ENCODE results near the gene PRKCD. TPM values are rescaled to one million over a fixed set of nuclear protein-coding genes. Genes with fewer than 3 reads are reported as not detected.

The PRKCD gene
- total RNA-seq, 1 donor from 2014 or later, result 5.4 TPM

DNA sequence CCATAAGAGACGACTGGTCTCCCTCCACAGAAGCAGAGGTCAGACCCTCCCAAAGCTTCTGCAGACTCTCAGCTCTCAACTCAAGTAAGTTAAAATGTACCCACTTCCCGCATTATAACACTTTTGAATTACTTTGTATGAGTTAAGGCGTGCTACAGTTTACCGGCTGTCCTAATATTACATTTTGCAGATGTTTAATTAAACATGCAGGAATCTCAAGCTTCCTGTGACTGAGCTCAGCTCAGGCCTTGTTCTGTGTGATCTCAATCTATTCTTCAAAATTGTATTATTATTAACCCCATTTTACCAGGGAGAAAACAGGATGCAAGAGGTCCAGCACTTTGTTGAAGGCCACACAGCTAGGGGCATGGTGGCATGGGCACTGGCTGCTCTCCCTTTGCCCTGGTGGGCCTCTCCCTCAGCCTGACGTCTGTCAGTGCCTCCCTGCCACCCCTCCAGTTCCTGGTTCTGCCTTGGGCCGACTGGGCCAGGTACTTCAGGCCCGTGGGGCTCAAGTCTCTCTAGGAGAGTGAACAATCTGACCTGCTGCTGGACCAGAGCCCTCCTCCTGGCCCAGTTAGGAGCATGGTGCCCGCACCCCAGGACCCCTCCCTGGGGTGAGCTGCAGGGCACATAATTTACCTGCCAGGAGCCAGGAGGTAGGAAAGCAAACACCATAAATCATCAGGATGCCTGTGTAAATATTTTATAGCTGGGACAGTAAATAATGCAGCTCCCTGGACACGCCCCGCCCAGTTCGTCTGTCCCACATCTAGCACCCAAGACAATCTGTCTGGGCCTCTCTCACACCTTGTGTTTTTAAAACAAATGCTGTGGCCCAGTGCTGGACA lies 15.9 kb upstream of the PRKCD start:
- no peaks in the 10 kb centered on the region for H3K36me3 Mint-ChIP-seq (ENCODE audit: unreplicated experiment)
- DNase-seq, result no peak
- peaks cover 3% of the 10 kb centered on the region for H3K4me1 Mint-ChIP-seq (ENCODE audit: low read depth, unreplicated experiment)
- H3K9me3 Mint-ChIP-seq (ENCODE audit: unreplicated experiment), result peaks cover 1% of the 10 kb centered on the region
- H3K4me3 Mint-ChIP-seq (ENCODE audit: unreplicated experiment), result no peak overlapping the region
- no peak overlapping the region for H3K27ac Mint-ChIP-seq (ENCODE audit: unreplicated experiment)
- peaks cover 6% of the 10 kb centered on the region for H3K27me3 Mint-ChIP-seq (ENCODE audit: unreplicated experiment)
- TF ChIP-seq, protein P1, sequence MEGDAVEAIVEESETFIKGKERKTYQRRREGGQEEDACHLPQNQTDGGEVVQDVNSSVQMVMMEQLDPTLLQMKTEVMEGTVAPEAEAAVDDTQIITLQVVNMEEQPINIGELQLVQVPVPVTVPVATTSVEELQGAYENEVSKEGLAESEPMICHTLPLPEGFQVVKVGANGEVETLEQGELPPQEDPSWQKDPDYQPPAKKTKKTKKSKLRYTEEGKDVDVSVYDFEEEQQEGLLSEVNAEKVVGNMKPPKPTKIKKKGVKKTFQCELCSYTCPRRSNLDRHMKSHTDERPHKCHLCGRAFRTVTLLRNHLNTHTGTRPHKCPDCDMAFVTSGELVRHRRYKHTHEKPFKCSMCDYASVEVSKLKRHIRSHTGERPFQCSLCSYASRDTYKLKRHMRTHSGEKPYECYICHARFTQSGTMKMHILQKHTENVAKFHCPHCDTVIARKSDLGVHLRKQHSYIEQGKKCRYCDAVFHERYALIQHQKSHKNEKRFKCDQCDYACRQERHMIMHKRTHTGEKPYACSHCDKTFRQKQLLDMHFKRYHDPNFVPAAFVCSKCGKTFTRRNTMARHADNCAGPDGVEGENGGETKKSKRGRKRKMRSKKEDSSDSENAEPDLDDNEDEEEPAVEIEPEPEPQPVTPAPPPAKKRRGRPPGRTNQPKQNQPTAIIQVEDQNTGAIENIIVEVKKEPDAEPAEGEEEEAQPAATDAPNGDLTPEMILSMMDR (IDR thresholded peaks at IDR 0.05; ENCODE audit: partially characterized antibody, unreplicated experiment), result no peak

DNA sequence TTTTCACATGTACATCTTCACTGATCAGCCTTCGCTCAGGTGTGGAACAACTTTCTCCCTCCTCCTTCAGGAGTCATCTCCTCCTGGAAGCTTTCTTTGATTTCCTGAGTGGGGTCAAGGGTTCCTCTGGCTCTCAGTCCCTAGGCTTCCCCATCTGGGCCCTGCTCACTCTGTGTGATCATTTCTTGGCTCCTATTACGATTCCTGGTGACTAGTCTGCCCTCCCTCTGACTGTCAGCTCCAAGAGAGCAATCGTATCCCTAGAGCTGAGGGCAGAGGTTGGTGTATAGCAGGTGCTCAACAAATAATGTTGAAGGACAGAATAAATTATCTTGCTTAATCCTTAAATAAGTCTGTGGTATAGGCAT lies 15.3 kb upstream of the PRKCD start:
- Mint-ChIP-seq H3K27me3 (ENCODE audit: unreplicated experiment) (peaks cover 5% of the 10 kb centered on the region), H3K4me1 (ENCODE audit: low read depth, unreplicated experiment) (peaks cover 3% of the 10 kb centered on the region), H3K36me3 (ENCODE audit: unreplicated experiment) (no peaks in the 10 kb centered on the region), H3K27ac (ENCODE audit: unreplicated experiment) (no peak overlapping the region), H3K9me3 (ENCODE audit: unreplicated experiment) (peaks cover 3% of the 10 kb centered on the region), H3K4me3 (ENCODE audit: unreplicated experiment) (no peak overlapping the region)
- no peak for DNase-seq
- TF ChIP-seq, protein P1 (IDR thresholded peaks at IDR 0.05; ENCODE audit: partially characterized antibody, unreplicated experiment), result no peak

DNA sequence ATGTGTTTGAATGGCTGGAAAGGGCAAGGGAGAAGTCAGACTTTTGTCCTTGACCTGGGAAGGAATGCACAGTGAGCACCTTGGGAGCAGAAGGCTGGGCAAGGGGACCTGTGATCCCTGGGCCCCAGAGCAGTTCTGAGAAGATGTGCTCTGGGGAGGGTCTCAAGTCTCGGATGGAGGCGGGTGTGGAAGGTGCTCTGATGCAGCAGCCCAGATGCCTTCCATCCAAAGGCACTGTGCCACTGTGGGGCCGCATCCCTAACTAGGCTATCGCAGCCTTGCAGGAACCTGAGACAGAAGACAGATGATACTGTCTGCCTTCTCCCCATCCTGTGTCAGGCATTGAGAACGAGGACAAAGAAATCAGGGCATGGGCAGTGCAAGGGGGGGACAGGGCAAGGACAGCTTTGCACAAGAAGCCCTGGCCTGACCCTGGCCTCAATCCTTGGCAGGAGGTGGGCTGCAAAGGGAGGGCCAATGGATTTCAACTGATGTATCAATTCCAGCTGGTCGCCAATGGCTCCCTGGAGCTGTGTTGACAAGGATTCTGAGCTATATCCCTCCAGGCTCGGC lies 14.6 kb upstream of the PRKCD start:
- no peaks in the 10 kb centered on the region for H3K36me3 Mint-ChIP-seq (ENCODE audit: unreplicated experiment)
- peaks cover 3% of the 10 kb centered on the region for H3K4me1 Mint-ChIP-seq (ENCODE audit: low read depth, unreplicated experiment)
- no peak overlapping the region for H3K4me3 Mint-ChIP-seq (ENCODE audit: unreplicated experiment)
- TF ChIP-seq, protein P1 (IDR thresholded peaks at IDR 0.05; ENCODE audit: partially characterized antibody, unreplicated experiment), result no peak
- no peak overlapping the region for H3K27ac Mint-ChIP-seq (ENCODE audit: unreplicated experiment)
- peaks cover 5% of the 10 kb centered on the region for H3K27me3 Mint-ChIP-seq (ENCODE audit: unreplicated experiment)
- DNase-seq, result no peak
- H3K9me3 Mint-ChIP-seq (ENCODE audit: unreplicated experiment), result peaks cover 3% of the 10 kb centered on the region

DNA sequence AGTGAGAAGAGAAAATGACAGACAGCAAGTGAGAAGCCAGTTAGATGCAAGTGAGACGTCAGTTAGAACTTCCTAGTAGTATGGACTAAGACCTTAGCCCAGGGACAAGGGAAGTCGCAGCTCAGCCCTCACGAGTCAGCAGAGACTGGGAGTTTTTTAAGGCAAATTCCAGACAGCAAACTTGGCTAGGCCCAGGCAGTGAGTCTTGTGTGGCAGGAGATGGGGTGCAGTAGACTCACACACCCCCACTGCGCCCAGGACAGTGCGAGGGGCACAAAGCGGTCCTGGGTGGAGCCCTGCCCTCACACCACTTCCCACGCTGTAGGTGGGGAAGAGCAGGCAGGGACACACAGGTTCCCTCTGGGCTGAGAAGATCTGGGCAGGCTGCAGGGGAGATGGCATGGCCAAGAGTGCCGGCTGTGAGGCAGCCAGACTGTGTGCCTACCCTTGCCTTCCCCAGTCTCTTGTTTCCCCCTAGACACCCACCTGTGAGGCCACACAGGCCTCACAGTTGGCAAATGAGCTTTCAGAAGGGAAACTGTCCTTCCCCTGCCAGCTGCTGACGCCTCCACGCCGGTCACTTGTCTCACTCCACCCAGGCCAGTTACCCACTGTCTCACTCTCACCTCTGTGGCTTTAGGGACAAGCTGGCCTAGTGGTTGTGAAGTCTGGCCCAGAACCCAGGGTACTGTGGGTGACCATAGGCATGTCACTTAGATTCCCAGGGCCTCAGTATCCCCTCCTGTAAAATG lies 13.7 kb upstream of the PRKCD start:
- Mint-ChIP-seq H3K4me3 (ENCODE audit: unreplicated experiment) (no peak overlapping the region), H3K9me3 (ENCODE audit: unreplicated experiment) (peaks cover 3% of the 10 kb centered on the region), H3K36me3 (ENCODE audit: unreplicated experiment) (no peaks in the 10 kb centered on the region), H3K4me1 (ENCODE audit: low read depth, unreplicated experiment) (peaks cover 3% of the 10 kb centered on the region), H3K27me3 (ENCODE audit: unreplicated experiment) (peaks cover 3% of the 10 kb centered on the region), H3K27ac (ENCODE audit: unreplicated experiment) (no peak overlapping the region)
- no peak for DNase-seq
- TF ChIP-seq, protein P1 (IDR thresholded peaks at IDR 0.05; ENCODE audit: partially characterized antibody, unreplicated experiment), result no peak
